Esophagus squamous epithelium (tissue), 4 donors: ENCODE measurements around the gene TP53I13.

Experiments
- POLR2A ChIP-seq, 4 donors: fragments of 450-650 bp; IDR thresholded peaks; one replicate each; pipeline ENCODE4 v1.6.1; 2017; ENCODE audit warnings: antibody characterized with exemption in 4 of 4, mild to moderate bottlenecking in 4 of 4, moderate library complexity in 3 of 4
- TF ChIP-seq, protein P1 (sequence below), 6 experiments: fragments of 450-650 bp in 4 of 6; fragments of 200-600 bp in 2 of 6; sonication (generic) in 2 of 6; IDR thresholded peaks; one replicate each; pipeline ENCODE4 v1.5.1; 2016 to 2019; ENCODE audit warnings: antibody characterized with exemption in 6 of 6, mild to moderate bottlenecking in 4 of 6, moderate library complexity in 4 of 6

DNA sequence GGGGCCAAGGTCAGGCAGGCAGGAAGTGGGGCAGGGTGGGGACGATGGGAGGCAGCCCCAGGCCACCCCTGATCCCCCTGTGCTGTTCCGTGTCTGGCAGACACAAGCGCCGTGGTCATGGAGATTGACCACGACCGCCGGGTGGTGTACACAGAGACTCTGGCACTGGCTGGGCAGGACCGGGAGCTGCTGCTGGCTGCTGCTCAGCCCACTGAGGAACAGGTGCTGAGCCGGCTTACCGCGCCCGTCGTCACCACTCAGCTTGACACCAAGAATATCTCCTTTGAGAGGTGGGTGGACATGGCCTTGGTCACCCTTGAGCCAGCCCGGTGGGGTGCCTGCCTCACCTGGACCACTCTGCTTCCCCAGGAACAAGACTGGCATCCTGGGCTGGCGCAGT, 40.5 kb downstream of the TP53I13 start:
- TF ChIP-seq, protein P1, sequence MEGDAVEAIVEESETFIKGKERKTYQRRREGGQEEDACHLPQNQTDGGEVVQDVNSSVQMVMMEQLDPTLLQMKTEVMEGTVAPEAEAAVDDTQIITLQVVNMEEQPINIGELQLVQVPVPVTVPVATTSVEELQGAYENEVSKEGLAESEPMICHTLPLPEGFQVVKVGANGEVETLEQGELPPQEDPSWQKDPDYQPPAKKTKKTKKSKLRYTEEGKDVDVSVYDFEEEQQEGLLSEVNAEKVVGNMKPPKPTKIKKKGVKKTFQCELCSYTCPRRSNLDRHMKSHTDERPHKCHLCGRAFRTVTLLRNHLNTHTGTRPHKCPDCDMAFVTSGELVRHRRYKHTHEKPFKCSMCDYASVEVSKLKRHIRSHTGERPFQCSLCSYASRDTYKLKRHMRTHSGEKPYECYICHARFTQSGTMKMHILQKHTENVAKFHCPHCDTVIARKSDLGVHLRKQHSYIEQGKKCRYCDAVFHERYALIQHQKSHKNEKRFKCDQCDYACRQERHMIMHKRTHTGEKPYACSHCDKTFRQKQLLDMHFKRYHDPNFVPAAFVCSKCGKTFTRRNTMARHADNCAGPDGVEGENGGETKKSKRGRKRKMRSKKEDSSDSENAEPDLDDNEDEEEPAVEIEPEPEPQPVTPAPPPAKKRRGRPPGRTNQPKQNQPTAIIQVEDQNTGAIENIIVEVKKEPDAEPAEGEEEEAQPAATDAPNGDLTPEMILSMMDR (IDR thresholded peaks at IDR 0.05): no peak
- TF ChIP-seq POLR2A (IDR thresholded peaks at IDR 0.05): no peak
